NK-92 treated with Interleukin-12 subunit alpha and Interleukin-12 subunit beta, amount 100 ng/mL, for 24 hours (cell line): ENCODE results near the gene SCYL1.
A peak's percentile ranks its signal among the peaks of the same experiment; 100 is the strongest.
"Not testable (repeated sequence)": the region's sequence is repeated elsewhere in the genome, so short reads cannot be mapped to it uniquely, and the experiment has no call there.

Experiments used
- DNase-seq: peaks from one replicate; lab custom pipeline; 2025; lab: John Stamatoyannopoulos, UW

SCYL1 gene

GRCh38 chr11:65554842-65555430 is 30.1 kb downstream of the SCYL1 start:
- no peak for DNase-seq

GRCh38 chr11:65555693-65556231 is 30.9 kb downstream of the SCYL1 start:
- no peak for DNase-seq

GRCh38 chr11:65556470-65557279 is 31.8 kb downstream of the SCYL1 start:
- DNase-seq, result no peak

DNA sequence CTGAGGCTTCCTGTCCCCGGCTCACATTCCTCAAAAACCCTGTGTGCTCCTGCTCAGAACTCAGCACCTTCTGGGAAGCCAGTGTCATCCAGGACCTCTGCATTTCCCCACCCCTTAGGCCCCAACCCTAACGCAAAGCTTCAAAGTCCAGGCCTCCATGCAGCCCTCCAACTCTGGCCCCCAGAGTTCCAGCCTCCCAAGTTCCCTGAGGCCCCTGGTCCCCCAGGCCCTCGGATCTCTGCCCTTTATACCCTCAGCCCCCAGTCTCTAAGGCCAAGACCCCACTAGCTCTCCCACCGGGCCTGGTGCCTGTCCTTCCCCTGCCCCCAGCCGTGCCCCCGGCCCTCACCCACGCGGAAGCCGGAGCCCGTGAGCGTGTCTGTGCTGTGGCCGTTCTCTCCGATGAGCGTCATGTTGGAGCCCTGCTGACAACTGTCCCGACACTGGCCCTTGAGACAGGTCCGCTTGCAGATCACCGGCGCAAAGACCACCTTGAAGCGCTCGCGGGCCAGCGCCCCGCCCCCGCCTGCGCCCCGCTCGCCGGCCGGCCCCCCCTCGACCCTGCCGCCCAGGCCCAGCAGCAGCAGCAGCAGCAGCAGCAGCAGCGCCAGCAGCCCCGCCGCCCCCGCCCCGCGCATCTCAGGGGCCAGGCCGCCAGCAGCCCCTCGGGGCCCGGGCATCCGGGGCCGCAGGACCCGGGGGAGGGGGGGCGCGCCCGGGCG is 32.6 kb downstream of the SCYL1 start:
- DNase-seq, result no peak

DNA sequence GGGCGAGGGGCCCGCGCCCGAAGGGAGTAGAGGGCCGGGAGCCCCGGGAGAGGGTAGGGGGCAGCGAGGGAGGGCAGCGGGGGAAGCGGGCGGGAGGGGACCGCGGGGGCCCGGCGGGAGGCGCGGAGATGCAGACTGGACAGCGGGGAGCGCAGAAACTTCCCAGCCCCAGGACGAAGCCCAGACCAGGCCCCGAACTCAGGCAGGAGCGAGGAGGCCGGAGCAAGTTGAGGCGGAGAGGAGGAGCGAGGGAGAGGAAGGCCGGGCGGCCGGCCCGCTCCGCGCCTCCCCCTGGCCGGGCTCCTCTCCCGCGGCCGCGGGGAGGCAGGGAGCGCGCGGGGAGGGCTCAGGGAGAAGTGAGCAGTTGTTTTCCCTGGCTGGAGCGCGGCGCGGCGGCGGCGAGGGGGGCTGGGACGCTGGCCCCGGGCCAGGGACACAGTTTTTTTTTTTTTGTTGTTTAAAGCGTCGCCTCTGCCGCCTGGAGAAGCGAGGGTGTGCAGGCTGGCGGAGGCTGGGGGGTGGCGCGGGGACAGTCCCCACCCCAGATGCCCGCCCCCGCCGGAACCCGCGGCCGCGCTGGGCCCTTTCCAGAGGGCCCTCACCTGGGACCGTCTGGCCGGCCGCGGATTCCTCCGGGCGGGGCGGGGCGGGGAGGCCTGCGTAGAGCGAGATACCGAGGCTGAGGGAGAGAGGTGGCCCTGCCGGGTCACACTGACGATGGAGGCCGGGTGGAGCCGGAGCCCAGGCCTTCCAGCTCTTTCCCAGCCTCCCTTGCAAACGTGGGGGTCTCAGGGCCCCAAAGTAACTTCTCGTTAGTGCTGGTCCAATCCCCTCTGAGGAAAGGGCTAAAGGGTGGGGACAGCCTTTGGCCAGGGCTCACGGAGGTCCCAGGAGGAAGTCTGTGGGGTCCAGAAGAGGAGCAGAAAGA is 33.4 kb downstream of the SCYL1 start, which contains the start of gene LTBP3:
TSS of gene LTBP3 (minus strand) at position 358 of the 928 bp plus-strand sequence. CDS start 400 bp downstream, outside the sequence.
- no peak for DNase-seq

DNA sequence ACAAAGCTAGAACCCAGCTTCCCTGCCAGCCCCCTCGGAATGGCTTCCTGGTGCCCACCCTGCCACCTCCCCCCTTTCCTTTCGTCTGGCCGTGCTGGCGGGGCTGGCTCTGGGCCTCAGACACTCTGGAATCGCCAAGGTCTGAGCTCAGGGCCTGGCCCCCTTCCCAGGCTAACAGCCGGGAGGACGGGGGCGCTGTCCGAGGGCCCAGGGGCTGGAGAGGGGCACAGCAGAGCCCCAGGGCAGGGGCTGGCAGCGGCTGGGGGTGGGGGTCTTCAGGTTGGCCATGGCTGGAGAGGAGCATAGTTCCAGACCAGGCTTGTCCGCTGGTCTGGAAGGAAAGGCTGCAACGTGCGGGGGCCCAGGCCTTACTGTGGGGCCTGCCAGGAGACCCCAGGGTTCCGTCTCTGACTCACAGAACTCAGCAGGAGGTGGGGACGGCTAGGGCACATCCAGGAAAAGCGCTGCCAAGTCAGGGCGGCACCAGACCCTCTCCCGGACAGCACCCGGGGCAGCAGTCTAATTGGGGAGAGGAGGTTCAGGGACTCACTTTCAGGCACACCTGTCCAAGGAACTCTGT is 34.1 kb downstream of the SCYL1 start:
- DNase-seq, result no peak

- no peak for DNase-seq
These were observed 34.7 kb downstream of the SCYL1 start for GRCh38 chr11:65559535-65559934.

DNA sequence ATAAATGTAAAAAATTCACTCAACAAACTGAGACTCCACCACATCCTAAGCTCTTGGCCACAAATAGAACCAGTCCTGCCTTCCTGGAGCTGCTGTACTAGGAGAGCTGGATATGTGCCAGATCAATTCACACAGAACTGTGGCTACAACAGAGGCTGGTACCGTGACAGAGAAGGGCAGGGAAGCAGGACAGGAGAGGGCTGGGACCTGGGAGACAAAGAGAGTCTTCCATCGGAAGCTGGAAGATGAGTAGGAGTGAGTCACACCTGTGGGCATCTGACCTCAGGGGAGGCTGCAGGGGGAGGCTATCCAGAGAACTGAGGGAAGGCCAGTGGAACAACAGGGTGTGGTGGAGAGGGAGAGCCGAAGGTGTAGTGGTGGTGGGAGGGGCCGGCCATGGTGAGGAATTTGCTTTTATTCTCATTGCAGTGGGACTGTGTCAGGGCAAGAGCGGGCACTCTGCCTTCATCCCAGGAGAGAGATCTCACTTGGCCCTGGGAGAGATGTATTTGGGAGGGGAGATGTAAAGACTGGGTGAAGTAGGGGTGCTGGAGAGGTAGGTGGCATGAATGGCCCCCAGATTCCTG is 35.2 kb downstream of the SCYL1 start:
- no peak for DNase-seq

- no peak for DNase-seq
These were observed 35.9 kb downstream of the SCYL1 start for GRCh38 chr11:65560555-65561418.

DNA sequence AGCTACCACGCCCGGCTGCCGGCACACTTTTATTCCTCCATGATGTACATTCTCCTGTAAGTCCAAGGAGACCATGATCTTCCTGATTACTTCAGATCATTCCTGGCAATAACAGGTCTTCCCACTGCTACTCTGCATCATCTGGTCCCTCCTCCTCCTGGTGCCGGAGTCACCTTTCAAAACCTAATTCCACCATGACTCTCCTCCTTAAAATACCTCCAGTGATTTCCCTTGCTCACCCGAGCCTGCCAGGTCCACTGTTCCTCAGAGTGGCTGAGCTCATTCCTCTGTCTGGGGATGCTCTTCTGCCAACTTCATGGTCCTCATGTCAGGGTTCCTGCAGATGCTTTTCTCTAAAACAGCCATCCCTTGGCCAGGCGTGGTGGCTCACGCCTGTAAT is 37.1 kb downstream of the SCYL1 start:
- no peak for DNase-seq

DNA sequence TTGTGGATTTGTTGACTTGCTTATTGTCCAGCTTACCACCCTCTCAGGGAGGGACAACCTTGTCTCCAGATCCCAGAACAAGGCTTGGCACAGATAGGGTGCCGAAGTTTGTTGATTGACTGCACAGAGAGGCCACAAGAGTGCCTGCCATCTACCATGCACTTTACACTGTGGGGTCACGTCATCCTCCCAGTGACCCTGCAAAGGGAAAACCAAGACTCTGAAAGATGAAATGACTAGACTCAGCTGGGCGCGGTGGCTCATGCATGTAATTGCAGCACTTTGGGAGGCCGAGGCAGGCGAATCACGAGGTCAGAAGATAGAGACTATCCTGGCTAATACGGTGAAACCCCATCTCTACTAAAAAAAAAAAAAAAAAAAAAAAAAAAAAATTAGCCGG is 37.9 kb downstream of the SCYL1 start:
- DNase-seq, result no peak

DNA sequence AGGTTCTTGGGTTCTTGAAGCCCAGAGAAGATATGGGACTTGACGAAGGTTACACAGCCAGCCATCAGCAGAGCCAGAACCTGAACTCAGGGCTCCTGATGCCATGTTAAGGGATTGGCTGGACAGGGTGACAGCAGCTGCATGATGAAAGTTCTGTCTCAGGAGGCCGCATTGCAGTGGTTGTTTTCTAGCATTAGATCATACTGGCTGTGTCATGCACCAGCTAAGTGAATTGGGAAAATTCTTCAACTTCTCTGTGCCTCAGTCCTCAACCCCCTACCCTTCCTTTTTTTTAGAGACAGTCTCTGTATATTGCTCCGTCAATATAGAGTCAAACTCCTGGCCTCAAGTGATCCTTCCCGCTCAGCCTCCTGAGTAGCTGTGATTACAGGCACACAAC is 38.7 kb downstream of the SCYL1 start:
- DNase-seq, result no peak

DNA sequence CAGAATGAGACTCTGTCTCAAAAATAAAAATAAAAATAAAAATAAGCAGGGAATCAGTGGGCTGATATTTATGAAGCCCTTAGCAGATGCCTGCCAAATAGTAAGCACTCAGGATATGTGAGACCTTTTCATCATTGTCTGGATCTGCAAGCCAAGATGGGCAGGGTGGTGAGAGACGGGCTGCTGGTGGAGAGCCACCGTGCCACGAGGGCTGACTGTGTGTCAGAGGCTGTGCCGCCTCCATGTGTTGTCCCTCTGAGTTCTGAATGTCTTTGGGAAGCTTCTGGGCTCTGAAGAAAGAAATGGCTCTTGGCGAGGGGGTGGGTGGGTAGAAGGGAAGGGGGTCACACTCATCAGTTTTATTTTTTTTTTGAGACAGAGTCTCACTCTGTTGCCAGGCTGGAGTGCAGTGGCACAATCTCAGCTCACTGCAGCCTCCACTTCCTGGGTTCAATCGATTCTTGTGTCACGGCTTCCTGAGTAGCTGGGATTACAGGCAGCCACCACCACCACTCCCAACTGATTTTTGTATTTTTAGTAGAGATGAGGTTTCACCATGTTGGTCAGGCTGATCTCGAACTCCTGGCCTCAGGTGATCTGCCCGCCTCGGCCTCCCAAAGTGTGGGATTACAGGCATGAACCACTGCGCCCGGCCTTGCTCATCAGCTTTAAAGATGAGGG is 40.1 kb downstream of the SCYL1 start:
- DNase-seq, result not testable (repeated sequence)

DNA sequence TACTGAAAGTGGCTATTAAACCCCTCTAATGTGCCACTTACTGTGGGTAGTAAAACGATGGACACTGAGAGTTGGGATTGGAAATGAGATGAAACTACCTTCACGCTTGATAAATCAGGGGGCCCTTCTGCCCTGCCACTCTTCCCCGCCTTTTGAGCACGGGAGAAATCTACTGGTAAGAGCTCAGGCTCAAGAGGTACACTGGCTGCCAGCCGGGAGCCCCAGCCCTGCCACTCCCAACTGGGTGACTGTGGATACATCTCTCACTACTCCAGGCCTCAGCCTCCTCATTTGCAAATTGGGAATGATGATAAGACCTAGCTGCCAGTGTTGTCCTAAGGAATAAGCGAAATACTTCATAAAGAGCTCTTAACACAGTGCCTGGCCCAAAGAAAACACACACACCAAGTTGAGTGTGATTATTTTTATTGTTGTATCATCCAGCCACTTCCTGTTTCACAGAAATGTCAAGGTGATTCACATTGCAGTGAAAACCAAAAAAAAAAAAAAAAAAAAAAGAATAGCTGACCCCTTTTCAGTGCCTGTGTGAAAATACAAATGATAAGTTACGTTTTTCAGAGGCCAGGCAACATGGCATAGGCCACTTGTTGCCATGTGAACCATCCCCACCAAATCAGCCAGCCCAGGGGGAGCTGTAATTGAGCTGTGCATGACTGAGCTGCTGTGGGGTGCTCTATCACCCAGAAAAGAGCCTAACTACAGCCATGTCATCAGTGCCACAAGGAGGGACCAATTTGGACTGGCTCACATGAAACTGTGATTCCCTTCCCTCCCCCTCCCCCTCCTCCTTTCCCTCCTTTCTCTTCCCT is 41.0 kb downstream of the SCYL1 start:
- no peak for DNase-seq

- no peak for DNase-seq
These were observed 44.5 kb downstream of the SCYL1 start for GRCh38 chr11:65569164-65569972.

DNA sequence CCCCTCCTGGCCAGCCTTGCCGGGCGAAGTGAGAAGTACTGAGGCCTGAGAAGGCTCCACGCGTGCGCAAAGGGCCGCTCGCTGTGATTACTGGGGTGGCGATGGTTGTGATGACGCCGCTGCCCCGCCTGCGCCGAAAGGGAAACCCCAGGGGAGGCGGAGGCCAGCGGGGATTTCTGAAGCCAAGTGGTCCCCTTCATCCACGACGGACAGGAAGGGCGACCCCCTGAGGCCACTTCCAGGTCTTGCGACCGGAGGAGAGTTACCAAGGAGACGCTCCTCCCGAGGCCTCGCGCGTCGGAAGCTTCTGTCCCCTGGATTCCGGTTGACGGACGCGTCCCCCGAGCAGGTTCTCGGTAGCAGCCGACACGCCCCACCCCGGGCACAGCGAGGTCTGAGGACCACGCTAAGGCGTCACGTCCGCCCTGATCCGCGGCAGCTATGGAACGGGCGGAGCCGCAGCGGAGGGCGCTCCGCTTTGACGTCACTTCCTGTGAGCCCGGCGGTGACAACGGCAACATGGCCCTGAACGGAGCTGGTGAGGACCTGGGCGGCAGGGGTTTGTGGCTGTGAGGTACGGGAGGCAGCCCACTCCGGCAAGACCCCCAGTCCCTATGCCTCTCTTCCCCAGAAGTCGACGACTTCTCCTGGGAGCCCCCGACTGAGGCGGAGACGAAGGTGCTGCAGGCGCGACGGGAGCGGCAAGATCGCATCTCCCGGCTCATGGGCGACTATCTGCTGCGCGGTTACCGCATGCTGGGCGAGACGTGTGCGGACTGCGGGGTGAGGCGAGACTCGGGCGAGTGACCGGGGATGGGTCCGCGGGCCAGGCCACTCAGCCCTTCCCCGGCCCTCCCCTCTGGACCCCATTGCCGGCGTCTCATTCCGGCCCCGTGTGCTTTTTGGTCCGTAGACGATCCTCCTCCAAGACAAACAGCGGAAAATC is 45.4 kb downstream of the SCYL1 start, which contains the start of gene ZNRD2:
TSS of gene ZNRD2 (plus strand) at position 505 of the 946 bp plus-strand sequence. CDS start at position 520, 15 bp downstream.
- peak; percentile 100 for DNase-seq
